Hypothalamus (tissue), 51 donors: ENCODE measurements around the gene SLPI.

Experiments used
- DNase-seq, 51 donors: peaks; one replicate each; lab custom pipeline; 2025; lab: John Stamatoyannopoulos, UW

SLPI gene

GRCh38 chr20:45221076-45221475 is 33.3 kb downstream of the SLPI start, which contains the start of gene SEMG2:
SEMG2 (plus strand) TSS chr20:45221373; CDS start chr20:45221390, 17 bp downstream.
- no peak for DNase-seq

DNA sequence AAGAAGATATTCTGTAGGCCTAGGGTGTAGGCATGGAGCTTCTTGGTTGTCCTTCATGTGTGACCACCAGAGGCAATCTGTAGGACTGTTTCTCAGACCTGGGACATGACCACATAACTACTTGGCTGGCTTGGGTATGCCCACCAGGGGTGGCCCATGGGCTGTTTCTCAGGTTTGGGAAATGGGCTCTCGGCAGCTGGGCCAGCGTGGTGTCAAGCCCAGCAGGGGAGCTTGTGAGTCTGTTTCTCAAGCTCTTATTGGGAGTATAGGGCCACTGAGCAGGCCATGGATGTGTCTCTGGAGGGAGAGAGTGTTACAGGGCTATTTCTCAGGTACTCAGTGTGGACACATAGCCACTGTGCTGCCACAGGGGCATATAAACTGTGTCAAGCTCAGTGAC is 35.7 kb downstream of the SLPI start:
- no peak for DNase-seq

DNA sequence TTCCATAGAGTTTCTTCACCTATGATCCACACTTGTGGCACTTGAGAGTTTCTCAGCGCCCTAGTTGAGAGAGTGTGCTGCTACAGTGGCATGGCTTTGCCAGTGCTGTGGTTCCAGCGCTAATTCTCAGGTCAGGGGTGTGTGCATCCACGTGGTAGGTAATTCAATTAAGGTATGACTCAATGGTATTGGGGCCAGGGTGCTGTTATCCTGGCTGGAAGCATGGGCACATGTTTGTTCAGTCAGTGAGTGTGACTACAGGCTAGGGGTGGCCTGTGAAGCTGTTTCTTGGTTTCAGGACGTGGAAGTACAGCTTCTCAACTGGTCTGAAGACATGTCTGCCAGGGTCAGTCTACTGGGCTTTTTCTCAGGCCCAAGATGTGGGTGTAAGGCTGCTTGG is 36.2 kb downstream of the SLPI start:
- no peak for DNase-seq

- no peak for DNase-seq
Observed at GRCh38 chr20:45212836-45213235, 41.5 kb downstream of the SLPI start.

DNA sequence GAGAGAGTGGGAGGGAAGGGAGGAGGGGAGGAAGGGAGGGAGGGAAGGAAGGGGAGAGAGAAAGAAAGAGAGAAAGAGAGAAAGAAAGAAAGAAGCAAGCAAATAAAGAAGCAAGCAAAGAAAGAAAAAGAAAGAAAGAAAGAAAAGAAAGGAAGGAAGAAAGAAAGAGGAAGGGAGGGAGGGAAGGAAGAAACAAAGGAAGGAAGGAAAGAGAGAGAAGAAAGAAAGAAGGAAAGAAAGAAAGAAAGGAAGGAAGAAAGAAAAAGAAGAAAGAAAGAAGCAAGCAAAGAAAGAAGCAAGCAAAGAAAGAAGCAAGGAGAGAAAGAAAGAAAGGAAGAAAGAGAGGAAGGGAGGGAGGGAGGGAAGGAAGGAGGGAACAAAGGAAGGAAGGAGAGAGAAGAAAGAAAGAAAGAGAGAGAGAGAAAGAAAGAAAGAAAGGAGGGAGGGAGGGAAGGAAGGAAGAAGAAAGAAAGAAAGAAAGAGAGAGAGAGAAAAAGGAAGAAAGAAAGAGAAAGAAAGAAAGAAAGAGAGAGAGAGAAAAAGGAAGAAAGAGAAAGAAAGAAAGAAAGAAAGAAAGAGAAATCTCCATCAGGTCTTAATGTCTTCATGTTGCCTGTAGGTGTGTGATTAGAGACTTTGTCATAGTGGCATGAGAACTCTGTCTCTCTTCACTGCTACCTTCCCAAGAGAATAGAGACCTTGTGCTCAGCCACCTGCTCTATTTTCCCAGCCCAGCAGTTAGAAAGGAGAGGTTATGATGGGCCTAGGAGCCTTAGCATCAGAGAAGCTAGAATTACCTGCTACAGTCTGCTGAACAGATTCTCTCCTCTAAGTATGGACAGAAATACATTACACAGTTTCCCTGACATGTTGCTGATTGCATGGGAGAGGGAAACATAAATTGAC is 42.5 kb downstream of the SLPI start:
- DNase-seq: no peak

GRCh38 chr20:45209924-45210323 is 44.4 kb downstream of the SLPI start:
- no peak for DNase-seq

- no peak for DNase-seq
Observed at GRCh38 chr20:45206725-45207124, 47.6 kb downstream of the SLPI start, which contains the start of gene SEMG1. SEMG1 (plus strand) TSS chr20:45207033; CDS start chr20:45207054, 21 bp downstream.
